Neutrophil (primary cell): ENCODE results near the gene LPIN1.

Source experiments
- H3K27ac ChIP-seq: fragments of 200-600 bp; sonication (generic); 2 replicates; pipeline ENCODE4 v1.5.1; 2016; ENCODE audit warnings: mild to moderate bottlenecking, moderate library complexity
- H3K27me3 ChIP-seq: fragments of 200-600 bp; sonication (generic); 2 replicates; pipeline ENCODE4 v1.6.0; 2016; ENCODE audit warnings: mild to moderate bottlenecking
- H3K36me3 ChIP-seq: fragments of 200-600 bp; sonication (generic); 2 replicates; pipeline ENCODE4 v1.5.1; 2017
- H3K4me1 ChIP-seq, 2 experiments: fragments of 200-600 bp in 1 of 2; sonication (generic) in 1 of 2; 1 replicate in 1 of 2; 2 replicates in 1 of 2; pipeline versions ENCODE4 v1.5.1 to v1.6.1; 2013 to 2016; ENCODE audit warnings: low read depth in 1 of 2, low read length in 1 of 2, mild to moderate bottlenecking in 1 of 2, moderate library complexity in 1 of 2; ENCODE audit not compliant: control insufficient read depth in 1 of 2, insufficient read depth in 1 of 2
- H3K4me3 ChIP-seq, 2 experiments: fragments of 200-600 bp in 1 of 2; sonication (generic) in 1 of 2; 1 replicate in 1 of 2; 2 replicates in 1 of 2; pipeline ENCODE4 v1.5.1; 2013 to 2016; ENCODE audit warnings: low read depth in 1 of 2, low read length in 1 of 2, mild to moderate bottlenecking in 1 of 2, moderate library complexity in 1 of 2
- H3K9me3 ChIP-seq: fragments of 200-600 bp; sonication (generic); 2 replicates; pipeline ENCODE4 v1.5.1; 2016
- CTCF ChIP-seq: fragments of 200-600 bp; sonication (generic); IDR thresholded peaks from 2 replicates; pipeline ENCODE4 v1.5.1; 2016; ENCODE audit warnings: antibody characterized with exemption

LPIN1 gene

GRCh38 chr2:11822746-11823451 lies 76.5 kb downstream of the LPIN1 start:
- no peaks in the 10 kb centered on the region for H3K9me3 ChIP-seq
- H3K27ac ChIP-seq = no peak overlapping the region
- H3K4me1 ChIP-seq = no peaks in the 10 kb centered on the region
- TF ChIP-seq CTCF = no peak
- H3K4me3 ChIP-seq = no peak overlapping the region
- no peaks in the 10 kb centered on the region for H3K27me3 ChIP-seq
- H3K36me3 ChIP-seq = no peaks in the 10 kb centered on the region

GRCh38 chr2:11824901-11825828 lies 78.7 kb downstream of the LPIN1 start:
- TF ChIP-seq CTCF = no peak
- peaks cover 12 to 15% of the 10 kb centered on the region in 2 experiments for H3K4me1 ChIP-seq
- H3K36me3 ChIP-seq = no peaks in the 10 kb centered on the region

GRCh38 chr2:11827547-11827946 lies 81.1 kb downstream of the LPIN1 start:
- Histone ChIP-seq H3K9me3 (no peaks in the 10 kb centered on the region), H3K27me3 (no peaks in the 10 kb centered on the region), H3K27ac (no peak overlapping the region), H3K4me1 (peaks cover 28 to 39% of the 10 kb centered on the region in 2 experiments), H3K36me3 (no peaks in the 10 kb centered on the region), H3K4me3 (no peak overlapping the region)
- TF ChIP-seq CTCF = no peak

More at GRCh38 chr2:11824901-11825828, 78.7 kb downstream of the LPIN1 start:
- H3K27ac ChIP-seq = no peak overlapping the region
- H3K9me3 ChIP-seq = no peaks in the 10 kb centered on the region
- H3K27me3 ChIP-seq = no peaks in the 10 kb centered on the region
- no peak overlapping the region for H3K4me3 ChIP-seq

- Histone ChIP-seq H3K36me3 (no peaks in the 10 kb centered on the region), H3K9me3 (no peaks in the 10 kb centered on the region), H3K4me3 (peak overlapping the region in 1 of 2 experiments; percentile 54), H3K27me3 (peaks cover 11% of the 10 kb centered on the region), H3K27ac (peak overlapping the region; percentile 75), H3K4me1 (peaks cover 28 to 40% of the 10 kb centered on the region in 2 experiments)
- no peak for TF ChIP-seq CTCF
Measured at GRCh38 chr2:11828933-11829323, 82.5 kb downstream of the LPIN1 start.

GRCh38 chr2:11829324-11829946 lies 83.0 kb downstream of the LPIN1 start:
- Histone ChIP-seq H3K4me3 (peak overlapping the region; percentile 39 to 54), H3K27me3 (peaks cover 14% of the 10 kb centered on the region), H3K27ac (peak overlapping the region; percentile 75), H3K36me3 (no peaks in the 10 kb centered on the region), H3K4me1 (peaks cover 28 to 40% of the 10 kb centered on the region in 2 experiments), H3K9me3 (no peaks in the 10 kb centered on the region)
- no peak for TF ChIP-seq CTCF
